GM18907 (cell line): ENCODE data around the gene SULT1A2.
"Not testable (repeated sequence)": the region's sequence is repeated elsewhere in the genome, so short reads cannot be mapped to it uniquely, and the experiment has no call there.

ENCODE experiments used
- ATAC-seq: cut with Tn5 transposase; IDR thresholded peaks from one replicate; pipeline ENCODE4 v1.9.1; 2021; ENCODE audit warnings: mild to moderate bottlenecking, moderate library complexity; ENCODE audit not compliant: unreplicated experiment

SULT1A2 gene

DNA sequence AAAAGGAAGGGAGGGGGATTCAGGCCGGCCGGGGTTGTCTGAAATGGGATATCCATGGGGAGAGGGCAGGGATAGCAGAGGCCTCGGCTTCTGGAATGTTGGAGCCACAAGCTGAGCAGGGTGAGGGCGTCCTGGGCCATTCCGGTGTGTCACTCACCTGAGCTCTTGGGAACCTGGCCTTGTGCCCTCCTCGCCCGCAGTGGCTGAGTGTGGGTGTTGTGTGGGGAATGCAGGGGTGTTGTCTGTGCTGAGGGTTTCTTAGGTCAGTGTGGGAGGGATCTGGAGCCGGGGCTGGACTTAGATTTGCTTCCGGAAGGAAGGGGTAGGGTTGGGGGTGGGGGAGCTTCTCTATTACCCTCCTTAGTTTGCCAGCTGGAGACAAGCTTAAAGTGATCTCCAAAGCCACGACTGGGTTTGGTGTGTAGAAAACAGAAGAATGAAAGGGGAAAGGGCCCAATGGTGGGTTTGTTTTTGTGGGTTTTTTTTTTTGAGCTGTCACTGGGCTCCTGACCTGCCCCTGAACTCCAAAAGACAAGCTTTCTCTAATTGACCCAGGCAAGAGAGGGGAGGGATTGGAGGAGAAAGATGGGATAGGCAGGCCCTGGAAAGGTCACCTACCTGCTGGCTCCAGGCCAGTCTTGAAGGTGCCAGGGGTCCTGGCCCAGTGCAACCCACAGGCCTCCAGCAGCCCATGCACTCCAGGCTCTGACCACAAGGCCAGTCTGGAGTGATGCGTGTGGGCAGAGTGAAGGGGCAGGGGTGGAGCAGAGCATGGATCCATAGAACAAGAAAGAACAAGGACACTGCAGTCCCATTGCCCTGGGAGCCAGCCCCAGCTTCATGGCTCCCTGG, at the start of gene SULT1A2:
Gene SULT1A2, minus strand, starts transcription at position 211 of the 852 bp plus-strand sequence. CDS start 1,120 bp downstream, outside the sequence.
- no peak for ATAC-seq

DNA sequence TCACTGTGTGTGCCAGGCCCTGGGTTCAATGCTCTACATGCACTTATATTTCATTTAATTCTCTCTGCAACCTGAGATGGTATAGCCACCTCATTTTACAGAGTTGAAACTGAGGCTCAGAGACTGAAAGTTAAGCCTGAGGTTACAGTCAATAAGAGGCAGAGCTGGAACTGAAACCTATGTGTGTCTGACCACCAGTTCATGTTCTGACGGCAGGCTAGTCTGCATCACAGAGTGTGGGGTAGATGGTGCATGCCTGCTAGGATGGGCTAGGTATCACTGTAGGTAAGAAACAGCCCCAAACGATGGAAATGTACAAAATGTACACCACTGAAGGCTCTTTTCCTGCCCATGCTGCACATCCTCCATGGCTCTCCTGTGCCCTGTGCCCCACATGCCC, 43.1 kb upstream of the SULT1A2 start:
- ATAC-seq = not testable (repeated sequence)

DNA sequence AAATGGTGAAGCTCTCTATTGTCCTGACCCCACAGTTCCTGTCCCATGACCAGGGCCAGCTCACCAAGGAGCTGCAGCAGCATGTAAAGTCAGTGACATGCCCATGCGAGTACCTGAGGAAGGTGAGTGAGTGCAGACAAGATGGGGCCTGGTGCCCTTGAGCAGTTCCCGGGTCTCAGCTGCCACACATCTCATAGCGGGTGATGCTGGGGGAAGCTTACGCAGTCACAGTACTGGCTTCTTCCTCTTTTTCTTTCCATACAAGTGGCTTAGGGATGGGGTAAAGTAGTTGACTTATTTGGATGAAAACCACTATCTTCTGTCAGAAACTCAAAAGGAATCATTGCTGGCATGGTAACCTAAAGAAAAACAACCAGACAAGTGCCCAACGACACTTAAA, 41.5 kb upstream of the SULT1A2 start:
- ATAC-seq = not testable (repeated sequence)

DNA sequence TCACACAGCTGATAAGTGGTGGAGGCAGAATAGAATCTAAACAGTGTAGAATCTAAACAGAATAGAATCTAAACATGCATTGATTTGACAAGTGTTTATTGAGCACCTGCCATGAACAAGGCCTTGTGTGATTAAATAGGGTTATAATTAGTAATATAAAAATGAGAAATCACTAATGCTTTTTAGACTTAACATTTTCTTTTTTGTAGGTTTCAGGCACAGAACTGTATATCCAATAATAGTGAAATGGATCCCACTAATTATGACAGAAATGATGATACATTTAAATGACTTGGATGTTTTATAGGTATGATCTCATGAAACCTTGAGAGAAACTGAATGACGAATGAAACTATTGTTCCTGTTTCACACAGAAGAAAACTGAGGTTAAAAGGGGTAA, 40.9 kb upstream of the SULT1A2 start, which contains the start of gene NPIPB8:
Gene NPIPB8, plus strand, starts transcription at position 301 of the 400 bp plus-strand sequence. CDS start 296 bp downstream, outside the sequence.
- ATAC-seq = not testable (repeated sequence)

DNA sequence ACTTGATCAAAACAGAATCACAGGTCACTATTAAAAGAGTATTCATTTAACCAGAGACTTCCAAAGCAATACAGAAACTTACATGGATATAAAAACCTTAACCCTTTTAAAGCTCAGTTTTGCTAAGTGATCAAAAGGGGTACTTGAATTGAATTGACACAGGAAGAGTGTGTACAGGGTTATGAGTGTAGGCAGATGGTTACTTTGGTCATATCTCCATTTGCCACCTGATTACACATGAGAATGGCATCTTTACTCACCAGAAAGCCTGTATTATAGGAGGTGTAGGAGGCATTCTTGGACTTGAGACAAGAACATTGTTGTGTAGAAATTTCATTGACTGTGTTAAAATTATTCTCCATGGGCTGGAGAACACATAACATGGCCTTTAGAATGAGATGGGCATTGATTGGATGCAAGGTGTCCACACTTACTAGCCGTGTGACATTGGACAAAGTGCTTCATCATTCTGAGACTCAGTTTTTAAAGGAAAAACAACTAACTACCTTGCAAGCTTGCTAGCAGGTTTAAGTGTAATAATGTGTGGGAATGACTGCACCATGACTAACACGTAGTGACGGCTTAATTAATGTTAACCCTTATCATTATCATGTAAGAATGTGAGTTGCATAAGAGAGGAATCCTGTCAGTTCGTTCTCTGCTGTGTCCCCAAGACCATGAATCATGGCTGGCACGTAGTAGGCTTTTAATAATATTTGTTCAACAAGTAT, 39.4 kb upstream of the SULT1A2 start:
- ATAC-seq = not testable (repeated sequence)

DNA sequence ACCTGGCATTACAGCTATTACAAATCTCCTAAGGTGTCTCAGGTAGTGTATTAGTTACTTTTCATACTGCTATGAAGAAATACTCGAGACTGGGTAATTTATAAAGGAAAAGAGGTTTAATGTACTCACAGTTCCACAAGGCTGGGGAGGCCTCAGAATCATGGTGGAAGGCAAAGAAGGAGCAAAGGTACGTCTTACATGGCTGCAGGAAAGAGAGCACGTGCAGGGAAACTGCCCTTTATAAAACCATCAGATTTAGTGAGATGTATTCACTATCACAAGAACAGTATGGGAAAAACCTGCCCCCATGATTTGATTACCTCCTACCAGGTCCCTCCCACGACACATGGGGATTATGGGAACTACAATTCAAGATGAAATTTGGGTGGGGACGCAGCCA, 34.1 kb upstream of the SULT1A2 start:
- ATAC-seq = not testable (repeated sequence)

DNA sequence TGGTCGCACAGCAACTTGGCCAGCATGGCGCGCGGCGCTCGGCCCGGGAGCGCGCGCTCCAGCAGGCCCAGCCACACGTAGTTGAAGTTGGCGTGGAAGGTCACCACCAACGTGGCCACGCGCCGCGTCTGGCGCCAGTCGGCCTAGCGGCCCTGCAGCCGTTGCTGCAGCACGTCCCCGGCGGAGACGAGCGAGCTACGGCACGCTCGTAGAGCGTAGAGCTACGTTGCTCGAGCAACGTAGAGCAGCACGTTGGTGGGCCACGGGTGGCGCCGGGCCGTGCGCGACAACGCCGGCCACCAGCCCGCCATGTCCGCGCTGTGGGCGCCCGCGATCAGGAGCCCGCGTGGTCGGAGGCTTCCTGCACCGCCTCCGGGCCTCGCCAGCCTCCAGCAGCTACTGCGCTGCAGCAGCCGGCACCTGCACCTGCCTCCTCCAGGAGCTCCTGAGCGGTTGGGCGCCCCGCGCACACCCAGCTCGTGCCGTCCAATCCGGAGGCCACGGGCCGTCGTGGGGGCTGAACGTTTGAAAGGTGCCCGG, 26.4 kb upstream of the SULT1A2 start:
- no peak for ATAC-seq

DNA sequence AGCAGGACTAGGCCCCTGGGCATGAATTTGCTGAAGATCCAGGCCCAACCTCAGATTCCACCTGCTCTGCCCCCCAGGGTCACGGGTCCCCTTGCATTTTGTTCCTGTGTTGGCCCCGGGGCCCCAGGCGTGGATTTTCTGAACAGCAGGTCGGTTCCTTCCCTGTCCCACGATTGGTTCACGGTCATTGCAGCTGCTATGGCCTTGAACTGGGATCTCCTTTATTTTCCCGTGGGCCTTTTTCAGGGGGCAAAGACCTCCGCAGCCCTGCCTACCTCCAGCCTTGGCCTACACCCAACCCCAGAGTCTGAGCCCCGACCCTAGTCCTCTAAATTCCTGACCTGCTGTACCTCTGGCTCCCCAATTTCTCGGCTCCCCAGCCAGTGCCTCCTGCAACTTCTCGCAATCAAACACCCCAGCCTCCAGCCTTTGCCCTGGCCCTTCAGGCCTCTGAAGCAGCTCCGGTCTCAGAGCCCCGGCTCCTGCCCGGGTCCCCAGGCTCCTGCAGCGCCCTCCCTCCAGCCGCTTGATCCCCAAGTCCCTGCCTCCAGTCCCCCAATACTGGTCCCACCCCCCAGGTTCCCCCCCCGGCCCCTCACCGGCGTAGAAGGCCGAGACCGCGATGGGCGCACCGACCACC, 25.8 kb upstream of the SULT1A2 start:
- not testable (repeated sequence) for ATAC-seq

DNA sequence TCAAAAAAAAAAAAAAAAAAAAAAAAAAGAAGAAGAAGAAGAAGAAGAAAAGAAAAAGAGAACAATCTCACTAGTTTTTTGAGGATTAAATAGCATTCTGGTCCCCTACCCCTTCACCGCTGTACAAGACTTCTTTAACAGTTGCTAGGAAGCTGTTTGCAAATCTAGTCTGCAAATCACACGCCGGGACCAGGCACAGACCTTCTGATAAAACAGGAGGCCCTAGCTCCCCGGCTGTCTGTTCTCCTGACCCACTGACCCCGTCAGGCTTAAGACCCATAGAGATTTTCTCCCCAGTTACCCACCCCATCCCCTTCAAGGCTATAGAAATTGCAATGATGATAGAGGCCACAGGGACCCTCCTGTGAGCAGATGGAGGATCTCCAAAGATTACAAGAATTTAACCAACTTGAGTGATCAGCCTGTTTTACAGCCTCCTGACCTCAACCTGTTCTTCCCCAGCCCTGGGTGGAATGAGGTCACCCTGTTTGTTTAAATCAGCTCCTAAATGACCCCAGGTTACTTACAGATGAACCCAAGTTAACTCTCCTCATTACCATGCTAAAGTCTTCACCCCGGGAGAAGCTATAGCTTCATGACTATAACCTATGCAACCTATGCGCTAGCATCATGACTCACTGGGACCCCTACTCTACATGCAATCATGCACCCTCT, 24.8 kb upstream of the SULT1A2 start:
- no peak for ATAC-seq

DNA sequence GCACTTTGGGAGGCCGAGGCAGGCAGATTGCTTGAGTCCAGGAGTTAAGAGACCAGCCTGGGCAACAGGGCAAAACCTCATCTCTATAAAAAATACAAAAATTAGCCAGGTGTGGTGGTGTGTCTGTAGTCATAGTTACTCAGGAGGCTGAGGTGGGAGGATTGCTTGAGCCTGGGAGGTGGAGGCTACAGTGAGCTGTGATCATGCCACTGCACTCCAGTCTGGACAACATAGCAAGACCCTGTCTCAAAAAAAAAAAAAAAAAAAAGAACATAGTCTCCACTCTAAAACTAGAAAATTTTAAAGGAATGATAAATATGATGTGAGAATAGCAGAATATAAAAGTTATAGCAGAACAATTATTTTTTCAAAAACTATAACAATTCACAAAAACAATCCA, 23.5 kb upstream of the SULT1A2 start:
- ATAC-seq = not testable (repeated sequence)

DNA sequence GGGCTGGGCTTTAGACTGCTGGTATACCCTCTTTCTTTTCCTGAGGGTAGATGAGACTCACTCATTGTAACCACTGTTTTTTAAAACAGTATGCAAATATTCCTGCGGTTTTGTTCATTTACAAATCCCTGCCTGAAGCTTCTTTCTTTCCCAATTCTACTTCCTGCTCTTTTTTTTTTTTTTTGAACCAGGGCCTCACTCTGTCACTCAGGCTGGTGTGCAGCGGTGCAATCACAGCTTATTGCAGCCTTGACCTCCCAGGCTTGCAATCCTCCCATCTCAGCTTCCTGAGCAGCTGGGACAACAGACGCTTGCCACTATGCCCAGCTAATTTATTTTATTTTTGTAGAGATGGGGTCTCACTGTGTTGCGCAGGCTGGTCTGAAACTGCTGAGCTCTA, 21.0 kb upstream of the SULT1A2 start:
- no peak for ATAC-seq

DNA sequence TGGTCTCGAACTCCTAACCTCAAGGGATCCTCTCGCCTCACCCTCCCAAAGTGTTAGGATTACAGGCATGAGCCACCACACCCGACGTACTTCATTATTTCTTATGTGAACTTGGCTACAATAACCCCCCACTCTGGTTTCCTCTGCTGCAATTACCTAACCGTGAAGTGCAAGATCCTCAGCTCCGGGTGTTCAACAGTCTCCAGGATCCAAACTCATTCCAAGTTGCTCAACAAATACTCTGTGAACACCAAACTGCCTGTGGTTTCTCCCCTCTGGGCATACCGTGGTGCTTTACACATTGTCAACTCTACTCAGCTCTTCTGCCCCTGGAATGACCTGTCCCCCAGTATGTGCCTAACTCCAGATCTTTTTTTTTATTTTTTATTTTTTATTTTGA, 19.8 kb upstream of the SULT1A2 start:
- no peak for ATAC-seq

DNA sequence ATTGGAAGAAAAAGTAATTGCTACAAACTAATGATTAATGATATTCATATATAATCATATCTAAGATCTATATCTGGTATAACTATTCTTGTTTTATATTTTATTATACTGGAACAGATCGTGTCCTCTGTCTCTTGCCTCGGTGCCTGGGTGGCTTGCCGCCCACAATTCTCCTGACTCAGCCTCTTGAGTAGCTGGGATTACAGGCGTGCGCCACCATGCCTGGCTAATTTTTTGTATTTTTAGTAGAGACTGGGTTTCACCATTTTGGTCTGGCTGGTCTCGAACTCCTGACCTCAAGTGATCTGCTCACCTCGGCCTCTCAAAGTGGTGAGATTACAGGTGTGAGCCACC, 19.4 kb upstream of the SULT1A2 start:
- ATAC-seq = not testable (repeated sequence)

DNA sequence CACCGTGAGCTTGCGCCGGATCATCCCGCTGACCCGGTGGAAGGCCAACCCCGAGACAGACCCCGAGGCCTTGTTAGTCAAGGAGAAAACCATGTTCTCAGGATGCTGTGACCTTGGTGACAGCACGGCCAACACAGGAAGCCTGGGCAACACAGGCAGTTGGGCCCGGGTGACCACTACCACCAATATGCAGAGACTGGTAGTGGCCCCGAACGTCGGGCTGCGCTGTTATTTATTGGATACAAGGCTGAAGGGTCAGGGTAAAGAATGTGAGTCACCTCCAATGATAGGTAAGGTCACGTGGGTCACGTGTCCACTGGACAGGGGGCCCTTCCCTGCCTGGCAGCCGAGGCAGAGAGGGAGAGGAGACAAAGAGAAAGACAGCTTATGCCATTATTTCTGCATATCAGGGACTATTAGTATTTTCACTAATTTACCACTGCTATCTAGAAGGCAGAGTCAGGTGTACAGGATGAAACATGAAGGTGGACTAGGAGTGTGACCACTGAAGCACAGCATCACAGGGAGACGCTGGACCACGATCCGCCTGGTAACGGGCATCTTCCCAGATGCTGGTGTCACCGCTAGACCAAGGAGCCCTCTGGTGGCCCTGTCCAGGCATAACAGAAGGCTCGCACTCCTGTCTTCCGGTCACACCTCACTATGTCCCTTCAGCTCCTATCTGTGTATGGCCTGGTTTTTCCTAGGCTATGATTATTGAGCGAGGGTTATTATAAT, 18.8 kb upstream of the SULT1A2 start:
- not testable (repeated sequence) for ATAC-seq

DNA sequence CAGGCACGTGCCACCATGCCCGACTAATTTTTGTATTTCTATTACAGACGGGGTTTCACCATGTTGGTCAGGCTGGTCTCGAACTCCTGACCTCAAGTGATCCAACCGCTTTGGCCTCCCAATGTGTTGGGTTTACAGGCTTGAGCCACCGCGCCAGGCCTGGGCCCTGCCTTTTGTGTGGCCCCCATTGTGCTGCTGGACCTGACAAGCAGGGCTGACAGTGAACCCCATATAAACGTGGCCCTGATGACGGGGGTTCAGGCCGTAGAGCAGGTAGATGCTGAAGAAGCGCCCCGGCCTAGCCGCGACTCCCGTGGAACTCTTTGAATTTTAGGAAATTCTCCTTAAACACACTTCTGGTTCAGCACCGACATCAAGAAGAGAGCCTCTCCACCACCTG, 17.7 kb upstream of the SULT1A2 start:
- ATAC-seq = not testable (repeated sequence)

DNA sequence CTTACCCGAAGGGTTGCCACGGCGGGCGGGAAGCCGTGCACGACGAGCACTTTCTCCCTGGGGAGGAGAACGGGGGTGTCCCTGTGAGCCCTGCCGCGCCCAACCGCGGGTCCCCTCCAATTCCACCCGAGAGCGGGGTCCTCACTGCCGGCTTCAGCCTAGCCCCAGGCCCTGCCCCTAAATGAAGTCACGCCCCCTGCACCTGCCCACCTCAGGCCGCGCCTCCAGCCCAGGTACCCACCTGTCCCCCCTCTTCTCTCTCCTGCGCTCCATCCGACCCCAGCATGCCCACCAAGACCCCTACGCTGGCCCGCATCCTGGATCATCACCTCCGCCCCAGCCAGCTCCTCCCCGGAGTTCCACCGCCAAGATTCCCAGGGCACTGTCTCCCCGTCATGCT, 17.1 kb upstream of the SULT1A2 start:
- not testable (repeated sequence) for ATAC-seq

DNA sequence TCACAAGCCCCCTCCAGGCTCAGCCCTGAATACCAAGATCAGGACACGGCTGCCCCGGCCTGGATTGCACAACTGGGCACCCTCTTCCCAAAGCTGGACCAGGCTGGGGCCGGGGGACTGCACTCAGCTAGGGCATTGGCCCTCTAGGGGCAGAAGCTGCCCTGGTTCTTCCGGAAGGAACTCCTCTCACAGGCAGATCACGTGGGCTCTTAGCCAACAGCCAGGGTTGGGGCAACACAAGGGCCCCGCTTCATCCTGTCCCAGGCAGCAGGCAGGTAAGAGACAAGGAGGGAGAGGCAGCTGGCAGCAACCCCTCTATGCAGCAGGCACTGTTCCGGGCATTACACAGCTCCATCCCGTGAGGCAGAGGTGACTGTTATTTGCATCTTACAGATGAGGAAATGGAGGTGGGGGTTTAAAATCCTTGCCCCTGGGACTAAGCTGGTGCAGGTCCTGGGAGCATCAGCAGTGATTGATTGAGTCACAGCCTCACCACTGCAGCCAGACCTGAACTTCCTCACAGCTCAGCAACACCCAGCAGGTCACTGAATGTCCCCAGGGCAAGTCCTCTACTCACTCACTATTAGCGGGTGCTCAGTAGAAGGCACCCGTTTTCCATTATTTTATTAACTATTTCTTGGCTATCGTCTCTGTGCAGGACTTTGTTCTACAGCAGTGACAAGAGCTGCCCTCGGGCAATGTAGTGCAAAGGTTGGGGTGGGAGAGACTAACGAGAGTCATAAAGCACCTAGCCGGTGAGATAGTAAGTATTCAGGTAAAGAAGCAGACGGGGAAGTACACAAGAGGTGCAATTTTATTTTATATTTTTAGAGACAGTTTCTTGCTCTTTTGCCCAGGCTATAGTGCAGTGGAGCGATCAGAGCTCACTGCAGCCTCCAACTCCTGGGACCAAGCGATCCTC, 15.8 kb upstream of the SULT1A2 start:
- peak; percentile 66 for ATAC-seq

DNA sequence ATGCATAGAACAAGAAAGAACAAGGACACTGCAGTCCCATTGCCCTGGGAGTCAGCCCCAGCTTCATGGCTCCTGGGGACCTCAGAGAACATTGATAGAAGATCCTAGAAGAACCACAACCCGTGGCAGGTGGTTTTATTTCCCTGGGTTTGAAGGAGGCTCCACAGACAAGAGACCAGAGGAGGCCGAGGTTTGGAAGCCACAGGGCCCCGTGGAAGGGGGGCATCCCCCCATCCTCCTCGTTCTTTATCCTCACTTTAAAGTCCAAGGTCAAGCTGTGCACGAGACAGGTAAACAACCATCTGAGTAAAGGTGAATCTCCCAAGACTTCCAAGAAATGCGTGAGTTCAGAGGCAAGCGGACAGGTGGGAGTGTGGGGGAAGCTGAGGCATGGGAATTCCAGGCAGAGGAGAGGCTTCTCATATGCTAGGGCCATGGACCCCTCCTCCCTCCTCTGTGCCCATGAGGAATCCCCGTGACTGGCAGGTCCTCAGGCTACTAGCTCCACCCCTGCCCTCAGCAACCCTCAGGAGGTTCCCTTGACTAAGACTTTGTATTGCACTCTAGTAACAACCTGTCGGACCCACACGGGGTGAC, 13.8 kb upstream of the SULT1A2 start:
- ATAC-seq = no peak
